ENCODE results near the gene GAB2.

Gene GAB2

DNA sequence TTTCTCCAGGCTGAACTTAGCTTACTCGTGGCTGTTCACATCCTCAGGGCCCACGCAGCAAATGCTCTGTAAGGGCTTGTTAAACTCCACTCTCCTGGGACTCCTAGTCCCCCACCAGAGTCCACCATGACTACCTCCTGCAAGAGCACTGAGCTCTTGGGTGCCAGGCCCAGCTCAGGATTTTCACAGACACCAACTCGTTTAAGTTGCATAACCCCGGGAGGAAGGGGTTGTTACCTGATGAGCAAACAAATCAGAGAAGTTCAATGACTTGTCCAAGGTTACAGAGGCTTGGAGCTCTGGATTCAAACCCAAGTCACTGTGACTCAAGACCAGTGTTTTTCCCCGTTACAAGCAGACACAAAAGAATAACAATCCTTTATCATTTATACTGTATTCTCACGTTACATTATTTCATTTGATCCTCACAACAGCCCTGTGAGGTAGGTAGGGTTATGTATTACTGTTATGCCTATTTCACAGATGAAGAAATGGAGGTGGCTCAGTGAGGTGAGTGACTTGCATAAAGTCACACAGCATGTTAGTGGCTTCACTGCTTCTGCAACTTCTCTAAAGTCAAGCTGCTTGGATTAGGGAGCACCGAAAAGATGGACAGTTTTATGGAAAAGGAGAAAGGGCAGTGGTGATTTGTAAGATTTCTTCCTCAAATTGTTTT is 246.6 kb downstream of the GAB2 start:
- DNase-seq (ENCODE audit: insufficient read length, low spot score) (no peak), FAIRE-seq (no peak)

- DNase-seq (ENCODE audit: insufficient read length, low spot score) = no peak
- no peak for FAIRE-seq
These were observed 247.2 kb downstream of the GAB2 start for GRCh38 chr11:78170413-78170812.

DNA sequence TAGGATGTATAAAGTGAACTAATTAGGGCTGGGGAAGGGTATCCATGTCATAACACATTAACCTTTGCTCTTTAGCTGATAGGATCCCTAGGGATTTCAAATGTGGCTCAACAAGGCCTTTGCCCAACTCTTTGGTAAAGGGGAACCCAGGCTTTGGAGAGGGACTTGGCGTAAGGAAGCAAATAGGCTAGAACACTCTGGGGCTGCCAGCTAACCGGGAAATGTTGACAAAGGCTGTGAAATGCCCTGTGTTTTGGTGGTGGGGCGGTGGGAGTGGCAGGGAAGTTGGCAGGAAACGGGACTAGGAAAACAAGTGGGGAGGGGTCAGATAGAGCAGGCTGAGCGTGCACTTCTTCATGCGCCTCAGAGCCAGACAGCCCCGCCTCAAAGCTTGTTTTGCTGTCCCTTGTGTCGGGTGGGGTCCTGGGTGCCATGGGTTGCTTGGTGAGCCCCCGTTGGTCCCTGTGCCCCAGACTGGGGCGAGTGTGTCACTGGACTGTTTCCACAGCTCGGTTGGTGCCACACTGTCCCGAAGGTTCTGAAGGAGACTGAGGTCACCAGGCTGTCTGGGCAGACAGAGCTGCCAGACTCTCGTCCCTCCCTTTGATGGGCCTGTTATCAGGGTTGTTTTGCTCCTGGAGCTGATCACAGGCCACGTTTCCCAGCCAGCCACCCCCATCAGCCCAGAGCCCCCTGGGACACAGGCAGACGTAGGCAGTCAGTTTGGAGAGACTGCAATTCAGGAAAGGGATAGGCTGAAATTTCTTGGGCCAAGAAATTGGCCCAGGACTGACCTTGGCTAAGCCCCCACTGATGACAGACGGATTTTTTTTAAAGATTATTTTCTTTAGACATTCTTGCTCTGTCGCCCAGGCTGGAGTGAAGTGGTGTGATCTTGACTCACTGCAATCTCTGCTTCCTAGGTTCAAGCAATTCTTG is 248.8 kb downstream of the GAB2 start:
- FAIRE-seq (no peak), DNase-seq (ENCODE audit: insufficient read length, low spot score) (no peak)

- no peak for FAIRE-seq
These were observed 250.7 kb downstream of the GAB2 start for GRCh38 chr11:78166855-78167469.

More at GRCh38 chr11:78166855-78167469, 250.7 kb downstream of the GAB2 start:
- DNase-seq (ENCODE audit: insufficient read length, low spot score) = no peak

All from GM19239 (cell line).